HuH-7 (cell line): ENCODE measurements around the gene CD320.
"Not testable (repeated sequence)": the region's sequence is repeated elsewhere in the genome, so short reads cannot be mapped to it uniquely, and the experiment has no call there.

Experiments
- DNase-seq: peaks from one replicate; pipeline ENCODE4 v3.0.0; 2011; ENCODE audit warnings: low spot score

Gene CD320

DNA sequence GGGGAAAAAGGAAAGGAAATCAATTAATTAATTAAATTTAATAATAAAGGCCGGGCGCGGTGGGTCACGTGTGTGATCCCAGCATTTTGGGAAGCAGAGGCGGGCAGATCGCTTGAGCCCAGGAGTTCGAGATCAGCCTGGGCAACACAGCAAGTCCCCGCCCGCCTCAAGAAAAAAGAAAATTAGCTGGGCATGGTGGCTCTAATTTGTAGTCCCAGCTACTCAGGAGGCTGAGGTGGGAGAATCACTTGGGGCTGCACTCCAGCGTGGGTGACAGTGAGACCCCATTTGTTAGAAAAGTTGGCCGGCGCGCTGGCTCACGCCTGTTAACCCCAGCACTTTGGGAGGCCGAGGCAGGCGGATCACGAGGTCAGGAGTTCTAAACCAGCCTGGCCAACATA is 733 bp upstream of the CD320 start:
- no peak for DNase-seq

DNA sequence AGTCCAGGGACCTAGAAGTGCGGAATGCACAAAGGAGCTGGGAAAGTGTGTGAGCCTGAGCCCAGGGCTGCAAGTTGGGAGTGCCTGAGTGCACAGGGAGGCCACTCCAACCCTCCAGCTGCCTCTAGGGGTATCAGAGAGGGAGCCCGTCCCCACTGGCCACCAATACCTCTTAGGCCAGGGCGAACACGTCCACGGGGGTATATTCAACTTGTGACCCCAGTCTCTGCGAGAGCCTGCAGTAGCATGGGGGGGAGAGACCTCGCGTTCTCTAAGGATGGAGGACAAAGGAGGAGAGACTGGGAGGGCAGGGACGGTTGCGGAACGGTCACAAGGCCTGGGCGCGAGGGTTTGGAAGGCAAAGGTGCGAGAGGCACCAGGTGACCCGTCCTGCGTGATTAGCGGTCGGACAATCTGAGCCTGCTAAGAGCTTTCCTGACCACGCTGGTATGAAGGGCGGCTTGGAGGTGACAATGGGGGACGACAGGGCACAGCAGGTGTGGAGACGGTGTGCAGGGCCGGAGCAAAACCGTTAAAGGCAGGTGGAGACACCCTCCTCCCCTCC is 676 bp downstream of the CD320 start:
- DNase-seq = no peak

DNA sequence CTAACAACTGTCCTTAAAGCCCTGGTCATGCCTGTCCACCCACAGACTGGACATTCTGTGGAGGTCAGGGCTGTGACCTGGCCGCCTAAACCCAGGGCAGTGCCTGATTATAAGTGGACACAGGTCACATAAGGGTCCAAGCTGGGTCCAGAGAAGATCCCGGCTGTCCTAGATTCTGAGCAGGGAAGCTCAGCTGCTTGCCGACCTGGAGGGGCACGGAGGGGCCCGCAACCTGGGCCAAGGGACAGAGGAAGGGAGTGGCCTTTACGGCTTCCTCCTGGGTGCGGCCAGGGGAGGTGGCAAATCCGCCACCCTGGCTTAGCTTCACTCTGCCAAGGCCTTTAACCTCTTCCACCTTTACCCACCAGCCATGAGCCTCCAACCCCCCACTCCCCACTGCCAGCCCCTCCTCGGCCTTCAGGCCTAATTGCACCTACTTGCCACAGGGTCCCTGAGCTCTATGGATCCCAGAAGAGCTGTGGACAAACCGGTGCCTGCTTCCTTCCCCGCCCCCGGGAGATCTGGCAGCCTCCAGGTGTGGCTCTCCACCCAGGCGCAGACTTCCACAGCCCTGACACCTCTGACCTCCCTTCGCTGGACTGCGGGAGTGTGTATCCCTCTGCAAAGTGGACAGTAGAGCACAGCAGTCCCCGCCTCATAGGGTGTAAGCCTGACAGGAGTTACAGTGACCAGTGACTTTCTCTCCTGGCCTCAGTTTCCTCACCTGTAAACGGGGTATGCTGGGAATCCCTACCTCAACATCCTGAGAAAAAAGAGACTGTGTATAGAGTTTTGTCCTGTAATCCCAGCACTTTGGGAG is 1.7 kb downstream of the CD320 start:
- DNase-seq = no peak

DNA sequence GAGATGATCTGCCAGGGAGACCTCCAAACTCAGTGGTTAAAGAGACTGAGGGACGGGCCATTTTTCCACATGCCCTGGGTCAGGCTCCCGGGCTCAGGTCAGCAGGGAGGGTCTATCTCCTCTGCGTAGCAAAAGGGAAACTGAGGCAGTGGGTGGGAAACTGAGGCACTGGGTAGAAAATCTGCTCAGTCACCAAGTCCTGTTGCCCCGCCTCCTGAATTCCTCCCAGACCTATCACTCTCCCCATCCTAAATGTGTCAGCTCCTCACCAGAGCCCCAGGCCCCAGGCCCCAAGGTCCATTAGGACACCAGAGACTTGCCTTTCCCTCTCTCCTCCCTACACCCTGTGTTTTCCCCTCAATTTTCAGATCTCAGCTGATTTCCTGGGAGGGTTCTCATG is 2.4 kb downstream of the CD320 start:
- no peak for DNase-seq

GRCh38 chr19:8304841-8305621 is 3.1 kb downstream of the CD320 start:
- no peak for DNase-seq

DNA sequence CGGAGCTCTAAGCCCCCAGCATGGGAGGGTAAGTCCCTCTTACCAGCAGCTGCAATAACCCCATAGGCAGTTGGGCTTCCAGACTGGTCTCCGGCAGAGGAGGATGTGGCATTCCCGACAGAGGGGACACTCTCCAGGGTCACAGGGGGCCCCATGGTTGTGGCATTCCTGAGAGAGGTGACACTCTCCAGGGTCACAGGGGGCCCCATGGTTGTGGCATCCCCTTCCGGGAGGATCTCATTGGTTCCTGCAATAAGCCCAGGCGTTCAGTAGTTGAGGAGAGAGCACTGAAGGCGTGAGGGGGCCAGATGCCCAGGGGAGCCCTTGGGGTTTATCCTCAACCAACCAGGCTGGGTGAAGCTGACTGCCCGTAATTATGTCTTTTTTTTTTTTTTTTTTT is 5.4 kb downstream of the CD320 start:
- no peak for DNase-seq

DNA sequence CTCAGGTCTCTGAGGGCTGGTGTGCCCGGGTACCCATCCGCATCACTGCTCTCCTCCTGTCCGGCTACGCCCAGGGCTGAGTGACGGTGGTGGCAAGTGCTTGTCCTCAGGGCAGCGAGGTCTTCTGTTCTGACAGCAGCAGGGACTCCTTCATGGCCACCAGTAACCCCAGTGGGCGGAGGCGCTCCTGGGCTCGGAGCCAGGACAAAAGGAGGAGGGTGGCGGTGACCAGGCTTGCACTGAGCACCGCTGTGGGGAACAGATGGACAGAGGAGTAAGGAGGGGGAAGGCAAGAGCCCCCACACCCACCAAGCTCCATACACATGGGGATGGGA is 5.8 kb downstream of the CD320 start:
- DNase-seq = no peak

- DNase-seq = not testable (repeated sequence)
Observed at GRCh38 chr19:8291337-8291736, 16.8 kb downstream of the CD320 start.

- not testable (repeated sequence) for DNase-seq
Observed at GRCh38 chr19:8276508-8276907, 31.6 kb downstream of the CD320 start.

DNA sequence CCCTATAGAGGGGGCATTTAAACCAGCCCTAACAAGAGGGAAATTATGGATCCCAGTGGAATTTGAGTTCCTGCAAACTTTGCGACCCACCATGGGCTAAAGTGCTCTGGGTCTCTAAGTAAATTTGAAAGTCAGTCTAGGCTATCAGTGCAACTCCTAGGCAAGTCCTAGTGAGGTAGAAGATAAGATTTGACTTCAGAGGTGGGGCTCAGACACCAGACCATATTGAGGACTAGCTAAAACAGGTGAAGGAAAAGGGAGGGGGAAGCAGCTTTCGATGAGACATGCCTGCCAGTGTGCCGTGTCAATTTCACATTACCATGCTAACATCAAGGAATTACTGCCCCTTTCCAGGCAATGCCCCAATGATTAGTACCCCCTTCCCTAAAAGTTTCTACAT is 38.4 kb downstream of the CD320 start:
- DNase-seq = no peak

DNA sequence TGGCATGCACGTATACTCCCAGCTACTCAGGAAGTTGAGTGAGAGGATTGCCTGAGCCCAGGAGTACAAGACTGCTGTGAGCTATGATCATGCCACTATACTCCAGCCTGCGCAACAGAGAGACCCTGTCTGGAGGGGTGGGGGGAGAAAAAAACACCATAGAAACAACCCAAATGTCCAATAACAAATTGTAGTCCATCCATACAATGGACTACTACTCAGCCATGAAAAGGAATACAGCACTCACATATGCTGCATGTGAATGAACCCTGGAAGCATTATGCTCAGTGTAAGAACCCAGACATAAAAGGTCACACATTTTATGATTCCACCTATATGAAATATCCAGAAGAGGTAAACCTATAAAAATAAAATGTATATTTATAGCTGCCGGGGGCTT is 42.3 kb downstream of the CD320 start:
- DNase-seq = no peak

DNA sequence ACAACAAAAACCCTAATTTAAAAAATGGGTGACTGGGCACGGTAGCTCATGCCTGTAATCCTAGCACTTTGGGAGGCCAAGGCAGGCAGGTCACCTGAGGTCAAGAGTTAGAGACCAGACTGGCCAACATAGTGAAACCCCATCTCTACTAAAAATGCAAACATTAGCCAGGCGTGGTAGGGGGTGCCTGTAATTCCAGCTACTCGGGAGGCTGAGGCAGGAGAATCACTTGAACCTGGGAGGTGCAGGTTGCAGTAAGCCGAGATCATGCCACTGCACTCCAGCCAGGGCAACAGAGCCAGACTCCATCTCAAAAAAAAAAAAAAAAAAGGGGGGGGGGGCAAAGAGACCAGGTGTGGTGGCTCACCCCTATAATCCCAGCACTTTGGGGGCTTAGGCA is 43.9 kb downstream of the CD320 start:
- not testable (repeated sequence) for DNase-seq

GRCh38 chr19:8262431-8262830 is 45.7 kb downstream of the CD320 start:
- DNase-seq = no peak

- no peak for DNase-seq
Observed at GRCh38 chr19:8261881-8262280, 46.3 kb downstream of the CD320 start.

DNA sequence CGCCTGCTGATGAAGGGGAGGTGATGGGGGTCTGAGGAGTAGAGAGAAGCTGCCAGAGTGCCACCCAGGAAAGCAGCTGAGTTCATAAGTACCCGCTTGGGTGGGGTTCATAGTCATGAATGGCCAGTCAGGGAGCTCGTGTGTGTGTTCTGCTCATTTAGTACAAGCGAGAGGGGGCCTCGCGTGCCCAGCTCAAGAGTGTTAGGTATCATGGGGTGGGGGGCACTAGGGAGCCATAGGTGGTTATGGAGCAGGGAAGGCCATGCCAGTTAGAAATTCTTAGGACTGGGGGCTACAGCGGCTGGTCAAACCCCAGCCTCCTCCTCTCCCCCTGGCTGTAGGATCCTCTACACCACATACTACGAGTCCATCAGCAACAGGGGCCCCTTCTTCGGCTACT is 46.8 kb downstream of the CD320 start:
- DNase-seq = no peak

- no peak for DNase-seq
Observed at GRCh38 chr19:8259922-8260247, 48.3 kb downstream of the CD320 start.

GRCh38 chr19:8259142-8259921 is 48.8 kb downstream of the CD320 start:
- no peak for DNase-seq

- no peak for DNase-seq
Observed at GRCh38 chr19:8257052-8257443, 51.1 kb downstream of the CD320 start.

DNA sequence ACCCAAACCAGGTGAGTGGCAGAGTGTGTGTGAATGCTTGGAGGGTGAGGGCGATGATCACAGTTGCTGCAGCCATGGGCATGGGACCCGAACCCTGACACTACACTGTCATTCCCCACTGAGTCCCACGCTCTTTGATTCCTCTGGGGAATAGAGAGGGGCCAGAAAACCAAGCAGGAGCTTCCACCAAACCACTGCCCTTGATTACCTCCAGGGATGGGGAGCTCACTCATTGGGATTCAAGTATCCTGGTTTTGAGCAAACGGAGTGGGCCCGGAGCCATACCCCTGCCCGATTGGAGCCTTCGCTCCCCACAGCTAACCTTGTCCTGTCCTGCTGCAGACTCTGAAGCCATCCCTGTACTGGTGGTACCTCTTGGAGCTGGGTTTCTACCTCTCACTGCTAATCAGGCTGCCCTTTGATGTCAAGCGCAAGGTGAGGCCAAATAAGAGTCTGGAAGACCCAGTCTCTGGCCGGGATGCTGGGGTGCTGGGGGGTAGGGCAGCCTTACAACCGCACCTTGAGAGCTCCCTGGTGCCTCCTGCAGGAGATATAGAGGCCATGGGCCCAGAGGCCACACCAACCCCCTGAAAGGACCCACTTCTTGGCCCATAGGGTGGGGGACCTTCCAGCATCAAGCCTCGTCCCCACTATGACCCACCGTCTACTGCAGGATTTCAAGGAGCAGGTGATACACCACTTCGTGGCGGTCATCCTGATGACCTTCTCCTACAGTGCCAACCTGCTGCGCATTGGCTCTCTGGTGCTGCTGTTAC is 51.7 kb downstream of the CD320 start:
- DNase-seq = no peak

- DNase-seq = no peak
Observed at GRCh38 chr19:8255426-8256125, 52.6 kb downstream of the CD320 start.

GRCh38 chr19:8254286-8255001 is 53.7 kb downstream of the CD320 start:
- no peak for DNase-seq
